Measurements from ENCODE around the gene HPCAL1.

DNA sequence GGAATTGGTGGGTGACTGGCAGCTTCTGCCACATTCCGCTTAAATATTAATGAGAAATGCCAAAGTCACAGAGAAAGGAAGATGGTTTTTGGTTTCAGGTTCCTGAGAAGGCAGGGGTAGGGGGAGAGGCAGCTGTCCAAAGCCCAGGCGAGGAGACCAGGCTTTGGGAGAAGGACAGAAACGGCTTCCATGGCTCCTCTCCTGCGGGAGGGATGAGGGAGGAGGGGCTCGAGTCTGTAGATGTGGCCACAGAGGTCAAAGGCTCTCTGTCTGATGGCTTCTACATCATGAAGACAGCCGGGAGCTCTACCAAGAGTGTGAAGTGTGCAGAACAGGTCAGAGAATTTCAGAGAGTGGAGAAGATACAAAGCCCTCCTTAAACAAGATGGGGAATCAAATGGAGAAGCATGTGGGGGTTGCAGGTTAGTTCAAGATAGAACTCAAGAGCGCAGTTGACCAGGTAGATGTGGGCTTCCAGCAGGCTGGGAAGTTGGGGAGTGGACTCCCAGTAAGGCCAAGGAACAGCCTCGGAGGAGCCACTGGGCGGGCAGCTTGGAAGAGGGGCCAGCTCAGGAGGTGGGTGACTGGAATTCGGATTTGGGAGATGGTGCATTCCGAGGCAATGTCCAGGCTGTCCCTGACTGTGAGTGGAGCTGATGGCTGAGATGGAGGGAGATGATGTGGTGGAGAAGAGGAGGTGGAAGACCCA is 23.8 kb upstream of the HPCAL1 start:
- TF ChIP-seq POLR2A (IDR thresholded peaks at IDR 0.05; ENCODE audit: low read depth, low read length) (no peak), MYC (IDR thresholded peaks at IDR 0.05; ENCODE audit: low read depth, low read length) (no peak)
- TF ChIP-seq, protein P1, sequence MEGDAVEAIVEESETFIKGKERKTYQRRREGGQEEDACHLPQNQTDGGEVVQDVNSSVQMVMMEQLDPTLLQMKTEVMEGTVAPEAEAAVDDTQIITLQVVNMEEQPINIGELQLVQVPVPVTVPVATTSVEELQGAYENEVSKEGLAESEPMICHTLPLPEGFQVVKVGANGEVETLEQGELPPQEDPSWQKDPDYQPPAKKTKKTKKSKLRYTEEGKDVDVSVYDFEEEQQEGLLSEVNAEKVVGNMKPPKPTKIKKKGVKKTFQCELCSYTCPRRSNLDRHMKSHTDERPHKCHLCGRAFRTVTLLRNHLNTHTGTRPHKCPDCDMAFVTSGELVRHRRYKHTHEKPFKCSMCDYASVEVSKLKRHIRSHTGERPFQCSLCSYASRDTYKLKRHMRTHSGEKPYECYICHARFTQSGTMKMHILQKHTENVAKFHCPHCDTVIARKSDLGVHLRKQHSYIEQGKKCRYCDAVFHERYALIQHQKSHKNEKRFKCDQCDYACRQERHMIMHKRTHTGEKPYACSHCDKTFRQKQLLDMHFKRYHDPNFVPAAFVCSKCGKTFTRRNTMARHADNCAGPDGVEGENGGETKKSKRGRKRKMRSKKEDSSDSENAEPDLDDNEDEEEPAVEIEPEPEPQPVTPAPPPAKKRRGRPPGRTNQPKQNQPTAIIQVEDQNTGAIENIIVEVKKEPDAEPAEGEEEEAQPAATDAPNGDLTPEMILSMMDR (IDR thresholded peaks at IDR 0.05; ENCODE audit: extremely low read depth in 1 of 2, insufficient read depth in 1 of 2, low read depth in 1 of 2, low read length in 2 of 2) = no peak

All from endothelial cell of umbilical vein (primary cell).